Measurements from ENCODE around the gene UNC13A. TPM values are rescaled to one million over a fixed set of nuclear protein-coding genes. Genes with fewer than 3 reads are reported as not detected.

UNC13A gene
- total and polyA plus RNA-seq, 2 donors (not counting 3 experiments of a cell fraction or from before 2014, with no cell fraction given): 0.04 to 0.09 TPM

- ChIA-PET POLR2A (no interaction called here), CTCF (no interaction called here)
- Histone ChIP-seq H3K9ac (replicated peaks; ENCODE audit: extremely low read depth, insufficient read depth, low read length) (no peak overlapping the region), H3K4me2 (ENCODE audit: insufficient read depth, low read length) (no peak overlapping the region), H3K4me1 (ENCODE audit: control insufficient read depth, extremely low read depth, insufficient read depth, low read length) (peaks cover 8% of the 10 kb centered on the region), H3K27me3 (ENCODE audit: control insufficient read depth in 2 of 2, insufficient read depth in 2 of 2, low read length in 2 of 2) (peaks cover 7 to 15% of the 10 kb centered on the region in 2 experiments), H3K9me3 (replicated peaks; ENCODE audit: control insufficient read depth, insufficient read depth, low read length) (no peaks in the 10 kb centered on the region), H3K4me3 (replicated peaks in 1 of 3; ENCODE audit: insufficient read depth in 1 of 3, low read depth in 1 of 3, low read length in 3 of 3) (no peak overlapping the region), H3K36me3 (ENCODE audit: control insufficient read depth in 2 of 2, extremely low read depth in 1 of 2, insufficient read depth in 2 of 2, low read length in 2 of 2) (no peaks in the 10 kb centered on the region), H2AFZ (ENCODE audit: low read depth, low read length) (no peak overlapping the region), H3K79me2 (ENCODE audit: control insufficient read depth, insufficient read depth, low read length) (no peaks in the 10 kb centered on the region), H3K9me1 (replicated peaks; ENCODE audit: control insufficient read depth, extremely low read depth, insufficient read depth, low read length) (no peaks in the 10 kb centered on the region), H4K20me1 (replicated peaks; ENCODE audit: control insufficient read depth, extremely low read depth, insufficient read depth, low read length) (no peaks in the 10 kb centered on the region), H3K27ac (ENCODE audit: insufficient read depth, low read depth, low read length) (no peak overlapping the region)
- no peak for FAIRE-seq
- intact Hi-C loops (cut with micrococcal nuclease) (no loop called here), dilution Hi-C loops (cut with MboI; ENCODE audit: extremely low pct_ligation_motif_present, low sequenced_read_pairs) (no loop called here)
- TF ChIP-seq GATA2 (IDR thresholded peaks at IDR 0.05; ENCODE audit: insufficient read depth, insufficient read length, low read depth, low read length): no peak
- TF ChIP-seq EZH2 (IDR thresholded peaks at IDR 0.05; ENCODE audit: borderline replicate concordance, low read depth, low read length, severe bottlenecking): peak; percentile 18
- no peak for TF ChIP-seq POLR2AphosphoS5 (IDR thresholded peaks at IDR 0.05; ENCODE audit: insufficient read depth, low read depth, low read length)
- no peak for TF ChIP-seq MAX (IDR thresholded peaks at IDR 0.05; ENCODE audit: insufficient read depth, insufficient read length)
- no peak for TF ChIP-seq MYC (IDR thresholded peaks at IDR 0.05; ENCODE audit: low read depth, low read length)
- no peak for TF ChIP-seq FOS (IDR thresholded peaks at IDR 0.05; ENCODE audit: borderline replicate concordance, insufficient read depth, low read length)
- TF ChIP-seq POLR2A (IDR thresholded peaks at IDR 0.05; ENCODE audit: low read depth, low read length): no peak
- DNase-seq (ENCODE audit: low read depth, low spot score): no peak
- BruUV-seq (replicated peaks): no TSS peak
Observed at GRCh38 chr19:17687141-17687856, 855 bp downstream of the UNC13A start.

DNA sequence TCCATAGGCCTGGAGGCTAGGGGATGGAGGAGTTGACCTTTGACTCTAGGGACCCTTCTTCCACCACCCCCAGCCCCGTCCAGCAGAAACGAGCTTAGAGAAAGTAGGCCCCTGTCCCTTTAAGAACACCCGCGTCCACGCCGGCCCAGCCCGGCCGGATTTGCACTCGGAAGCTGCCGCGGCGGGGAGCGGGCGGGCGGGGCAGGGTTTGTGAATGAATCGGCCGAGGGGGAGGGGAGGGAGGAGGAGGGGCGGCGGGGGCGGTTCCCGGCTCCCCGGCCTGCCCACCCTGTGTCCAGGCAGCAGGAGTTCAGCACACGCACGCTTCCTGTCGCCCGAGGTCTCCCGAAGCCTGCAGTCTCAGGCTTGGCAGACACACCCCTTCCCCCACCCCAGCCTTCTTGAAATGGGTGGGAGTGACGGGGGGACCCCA, 1.5 kb downstream of the UNC13A start:
- no peak for TF ChIP-seq GATA2 (IDR thresholded peaks at IDR 0.05; ENCODE audit: insufficient read depth, insufficient read length, low read depth, low read length)
- no peak for TF ChIP-seq FOS (IDR thresholded peaks at IDR 0.05; ENCODE audit: borderline replicate concordance, insufficient read depth, low read length)
- TF ChIP-seq POLR2AphosphoS5 (IDR thresholded peaks at IDR 0.05; ENCODE audit: insufficient read depth, low read depth, low read length): no peak
- TF ChIP-seq POLR2A (IDR thresholded peaks at IDR 0.05; ENCODE audit: low read depth, low read length): no peak
- TF ChIP-seq MYC (IDR thresholded peaks at IDR 0.05; ENCODE audit: low read depth, low read length): no peak
- TF ChIP-seq MAX (IDR thresholded peaks at IDR 0.05; ENCODE audit: insufficient read depth, insufficient read length): no peak
- TF ChIP-seq JUN (IDR thresholded peaks at IDR 0.05; ENCODE audit: borderline replicate concordance, insufficient read depth, insufficient read length, low read depth): no peak
- TF ChIP-seq CTCF (IDR thresholded peaks at IDR 0.05; ENCODE audit: extremely low read depth in 1 of 2, insufficient read depth in 1 of 2, low read depth in 1 of 2, low read length in 2 of 2): no peak
- no peaks in the 10 kb centered on the region for H3K36me3 ChIP-seq (ENCODE audit: control insufficient read depth in 2 of 2, extremely low read depth in 1 of 2, insufficient read depth in 2 of 2, low read length in 2 of 2)
- CTCF ChIA-PET: no interaction called here
- POLR2A ChIA-PET: no interaction called here
- no peaks in the 10 kb centered on the region for H3K9me3 ChIP-seq (replicated peaks; ENCODE audit: control insufficient read depth, insufficient read depth, low read length)
- no peak overlapping the region for H3K9ac ChIP-seq (replicated peaks; ENCODE audit: extremely low read depth, insufficient read depth, low read length)
- dilution Hi-C loops (cut with MboI; ENCODE audit: extremely low pct_ligation_motif_present, low sequenced_read_pairs): no loop called here
- no peaks in the 10 kb centered on the region for H4K20me1 ChIP-seq (replicated peaks; ENCODE audit: control insufficient read depth, extremely low read depth, insufficient read depth, low read length)
- H3K27me3 ChIP-seq (ENCODE audit: control insufficient read depth in 2 of 2, insufficient read depth in 2 of 2, low read length in 2 of 2): peaks cover 7 to 15% of the 10 kb centered on the region in 2 experiments
- intact Hi-C loops (cut with micrococcal nuclease): no loop called here
- H3K27ac ChIP-seq (ENCODE audit: insufficient read depth, low read depth, low read length): no peak overlapping the region
- no TSS peak for BruUV-seq (replicated peaks)
- H3K9me1 ChIP-seq (replicated peaks; ENCODE audit: control insufficient read depth, extremely low read depth, insufficient read depth, low read length): no peaks in the 10 kb centered on the region
- no peak overlapping the region for H3K4me3 ChIP-seq (replicated peaks in 1 of 3; ENCODE audit: insufficient read depth in 1 of 3, low read depth in 1 of 3, low read length in 3 of 3)
- H2AFZ ChIP-seq (ENCODE audit: low read depth, low read length): peak overlapping the region; percentile 15
- H3K4me2 ChIP-seq (ENCODE audit: insufficient read depth, low read length): peak overlapping the region; percentile 56
- peaks cover 8% of the 10 kb centered on the region for H3K4me1 ChIP-seq (ENCODE audit: control insufficient read depth, extremely low read depth, insufficient read depth, low read length)
- no peak for FAIRE-seq
- H3K79me2 ChIP-seq (ENCODE audit: control insufficient read depth, insufficient read depth, low read length): no peaks in the 10 kb centered on the region
- no peak for DNase-seq (ENCODE audit: low read depth, low spot score)

All from endothelial cell of umbilical vein (primary cell).